SKM-1 treated with dmso at 0.1 percent for 144 hours (cell line): ENCODE data around the gene ENTR1.

Experiments used
- DNase-seq: peaks from one replicate; lab custom pipeline; 2025; ENCODE audit not compliant: unreplicated experiment; lab: John Stamatoyannopoulos, UW

ENTR1 gene

GRCh38 chr9:136378170-136379002, 32.0 kb downstream of the ENTR1 start:
- no peak for DNase-seq

GRCh38 chr9:136377341-136378169, 32.9 kb downstream of the ENTR1 start:
- DNase-seq = no peak

GRCh38 chr9:136376457-136376856, 34.0 kb downstream of the ENTR1 start:
- no peak for DNase-seq

- no peak for DNase-seq
Observed at GRCh38 chr9:136375096-136375495, 35.3 kb downstream of the ENTR1 start.

GRCh38 chr9:136374183-136374575, 36.2 kb downstream of the ENTR1 start:
- no peak for DNase-seq

DNA sequence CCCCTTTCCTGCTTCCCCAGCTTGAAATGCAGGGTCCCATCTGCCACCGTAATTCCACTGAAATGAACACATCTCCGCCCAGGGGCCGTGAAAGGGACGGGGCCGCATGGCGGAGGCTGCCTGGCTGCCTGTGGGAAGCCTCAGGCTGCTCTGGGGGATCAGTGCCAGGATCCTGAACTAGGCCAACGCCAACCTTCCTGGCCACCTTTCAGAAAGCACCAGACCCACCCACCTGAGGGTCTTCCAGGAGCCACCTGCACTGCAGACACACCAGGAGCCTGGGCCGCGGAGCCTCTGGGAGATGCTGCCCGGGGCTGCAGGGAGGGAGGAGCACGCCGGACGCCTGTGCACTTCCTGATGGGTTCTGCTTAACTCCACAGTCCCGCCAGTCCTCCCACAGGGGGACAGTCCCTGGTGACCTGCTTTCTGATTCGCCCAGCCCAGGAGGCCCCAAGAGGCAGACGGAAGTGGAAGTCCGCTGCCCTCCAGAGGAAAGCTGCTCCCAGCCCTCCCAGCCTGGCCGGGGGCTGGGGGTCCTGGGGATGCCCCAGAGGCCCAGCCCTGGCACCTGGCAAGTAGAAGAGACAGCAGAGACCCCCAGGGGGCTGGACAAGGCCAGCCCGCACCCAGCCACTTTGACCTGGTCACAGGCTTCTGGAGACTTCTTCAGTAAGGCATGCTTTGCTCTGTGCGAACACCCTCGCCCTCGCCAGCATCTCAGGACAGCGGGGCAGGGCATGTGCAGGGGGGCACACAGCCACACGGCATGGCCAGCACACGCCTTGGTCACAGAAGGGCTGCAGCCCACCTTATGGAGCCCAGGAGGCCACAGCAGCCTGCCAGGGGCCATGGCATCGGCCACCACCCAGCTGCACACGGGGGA, 36.9 kb downstream of the ENTR1 start, which contains the start of gene CARD9:
CARD9 (minus strand) TSS at position 370 of the 883 bp plus-strand sequence. CDS start 1,591 bp downstream, outside the sequence.
- DNase-seq = peak; percentile 76

- peak; percentile 90 for DNase-seq
Observed at GRCh38 chr9:136372561-136373299, 37.7 kb downstream of the ENTR1 start.

GRCh38 chr9:136372006-136372405, 38.4 kb downstream of the ENTR1 start:
- DNase-seq = no peak

GRCh38 chr9:136371533-136371880, 38.9 kb downstream of the ENTR1 start:
- no peak for DNase-seq

- no peak for DNase-seq
Observed at GRCh38 chr9:136370687-136371532, 39.5 kb downstream of the ENTR1 start.

- no peak for DNase-seq
Observed at GRCh38 chr9:136370037-136370436, 40.4 kb downstream of the ENTR1 start.

DNA sequence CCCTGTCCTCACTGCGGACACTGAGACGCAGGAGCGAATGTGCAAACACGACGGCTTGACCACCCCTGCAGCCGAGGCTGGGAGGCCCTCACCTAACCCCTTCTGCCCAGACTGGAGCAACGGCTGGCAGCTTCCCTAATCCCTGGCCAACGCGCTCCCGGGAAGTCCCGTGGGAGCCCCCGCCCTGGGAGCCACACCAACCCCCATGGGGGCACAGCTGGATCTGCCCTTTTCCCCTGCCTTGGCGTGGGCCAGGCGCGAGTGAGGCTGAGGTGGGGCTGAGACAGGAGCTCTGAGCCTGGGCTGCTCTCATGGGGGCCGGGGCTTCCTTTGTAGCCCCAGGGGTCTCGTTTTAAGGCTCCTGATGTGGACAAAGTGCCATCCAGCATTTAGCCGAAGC, 42.2 kb downstream of the ENTR1 start:
- no peak for DNase-seq

- no peak for DNase-seq
Observed at GRCh38 chr9:136367296-136368145, 42.9 kb downstream of the ENTR1 start.

DNA sequence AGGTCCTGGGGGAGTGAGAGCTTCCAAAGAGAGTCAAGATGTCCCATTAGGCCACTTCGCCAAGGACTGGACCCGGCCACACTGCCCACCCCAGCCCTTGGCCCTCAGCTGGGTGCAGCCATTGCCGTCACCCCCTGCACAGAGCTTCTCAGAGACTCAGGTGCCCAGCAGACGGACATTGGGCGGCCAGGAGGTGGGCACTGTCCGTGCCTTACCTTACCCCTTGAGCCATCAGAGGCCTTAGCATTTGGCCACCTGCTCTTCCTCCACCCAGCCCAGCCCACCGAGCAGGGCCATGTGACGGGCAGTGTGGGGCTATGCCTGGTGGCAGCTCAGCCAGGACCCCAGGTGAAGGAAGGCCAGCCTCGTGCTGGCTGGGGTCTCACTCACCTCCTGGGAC, 43.6 kb downstream of the ENTR1 start:
- no peak for DNase-seq

GRCh38 chr9:136365775-136366222, 44.6 kb downstream of the ENTR1 start:
- DNase-seq = peak; percentile 15

DNA sequence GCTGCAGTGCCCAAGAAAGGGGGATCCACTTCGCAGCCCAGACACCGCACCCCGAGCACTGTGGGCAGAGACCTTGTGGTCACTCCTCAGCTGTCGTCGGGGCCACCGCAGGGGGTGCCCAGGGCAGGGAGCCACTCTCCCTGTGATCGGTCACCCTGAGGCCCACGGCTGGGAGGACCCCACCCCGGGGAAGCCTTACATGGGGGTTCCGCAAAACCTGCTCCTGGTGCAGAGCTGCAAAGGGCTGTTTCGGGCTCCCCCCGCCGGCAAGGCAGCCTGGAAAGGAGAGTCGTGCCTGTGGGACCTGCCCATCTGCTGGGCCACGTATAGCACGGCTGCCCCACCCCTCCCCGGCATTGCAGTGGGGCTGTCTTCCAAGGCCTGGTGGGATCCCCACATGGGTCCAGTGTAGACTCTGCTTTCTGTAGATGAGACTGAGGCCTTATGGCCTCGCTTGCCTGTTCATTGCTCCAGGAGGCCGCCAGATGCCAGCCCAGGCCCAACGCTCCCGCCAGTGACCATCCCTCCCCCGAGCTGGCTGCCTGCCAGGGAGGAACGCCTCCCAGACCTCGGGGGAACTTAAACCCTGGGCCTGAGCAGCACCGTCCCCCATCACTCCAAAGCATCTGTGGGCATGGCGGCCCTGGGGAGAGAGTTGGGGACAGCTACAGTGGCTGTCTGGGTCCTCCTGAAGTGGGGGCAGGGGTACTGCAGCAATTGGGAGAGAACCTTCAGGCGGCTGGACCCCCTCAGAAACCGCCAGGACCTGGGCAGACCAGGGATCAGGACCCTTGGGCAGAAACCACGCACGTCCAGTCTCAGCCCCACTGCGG, 45.3 kb downstream of the ENTR1 start:
- no peak for DNase-seq

DNA sequence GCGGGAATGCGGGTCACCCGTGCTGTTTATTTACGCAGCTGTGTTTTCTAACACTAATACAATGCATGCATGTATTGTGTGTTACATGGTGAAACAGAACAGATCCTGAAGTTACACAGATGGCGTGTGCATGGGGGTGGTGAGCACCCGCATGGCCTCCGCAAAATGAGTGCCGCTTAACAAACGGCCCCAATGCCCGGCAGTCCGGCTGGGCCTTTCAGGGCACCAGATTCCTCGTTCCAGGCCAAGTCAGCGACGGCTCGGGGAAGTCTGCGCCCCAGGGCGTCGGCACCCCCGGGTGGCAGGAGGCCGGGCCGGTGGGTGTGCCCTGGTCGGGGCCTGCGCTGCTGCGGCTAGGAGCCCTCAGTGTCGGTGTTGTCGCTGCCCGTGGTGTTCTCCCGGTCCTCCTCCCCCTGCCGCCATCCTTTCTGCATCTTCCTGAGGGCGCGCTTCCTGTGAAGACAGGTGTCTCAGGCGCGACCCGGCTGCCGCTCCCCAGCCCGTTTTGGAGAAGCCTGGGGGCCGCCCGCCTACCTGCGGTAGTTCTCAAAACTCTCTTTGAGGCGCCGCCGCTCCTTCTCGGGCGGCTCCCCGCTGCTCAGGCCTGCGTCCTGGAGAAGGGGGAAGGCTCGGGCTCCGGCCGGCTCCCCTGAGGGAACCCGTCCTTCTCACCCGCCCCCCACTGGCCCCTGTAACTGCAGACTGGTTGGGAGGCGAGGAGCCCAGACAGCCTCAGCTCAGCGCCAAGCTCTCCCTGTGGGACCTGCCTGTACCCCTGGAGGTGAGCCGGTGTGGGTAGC, 46.3 kb downstream of the ENTR1 start:
- no peak for DNase-seq
